HL-60 (cell line): ENCODE results near the gene DEDD.
A peak's percentile ranks its signal among the peaks of the same experiment; 100 is the strongest.

ENCODE experiments used
- DNase-seq, 2 experiments: peaks; one replicate each; pipeline ENCODE4 v3.0.0-alpha.2; 2010 to 2020; ENCODE audit warnings: low read depth in 1 of 2, low spot score in 1 of 2
- H3K27ac ChIP-seq: fragments of 250-450 bp; sonication (Bioruptor Pico); replicated peaks from 2 replicates; pipeline ENCODE4 v1.5.1; 2020; ENCODE audit warnings: mild to moderate bottlenecking, moderate library complexity
- H3K27me3 ChIP-seq: fragments of 250-450 bp; sonication (Bioruptor Pico); 2 replicates; pipeline ENCODE4 v1.5.1; 2021; ENCODE audit warnings: mild to moderate bottlenecking, moderate library complexity; ENCODE audit not compliant: insufficient read depth, poor library complexity, severe bottlenecking
- H3K4me3 ChIP-seq: replicated peaks from 2 replicates; pipeline ENCODE4 v1.5.1; 2011; ENCODE audit warnings: mild to moderate bottlenecking, control low read depth, low read length; ENCODE audit not compliant: insufficient read depth
- CTCF ChIP-seq: IDR thresholded peaks from one replicate; pipeline ENCODE4 v1.5.1; 2011; ENCODE audit warnings: low read length, control low read depth, inconsistent platforms; ENCODE audit not compliant: insufficient read depth
- GABPA ChIP-seq: IDR thresholded peaks from 2 replicates; pipeline ENCODE4 v1.6.1; 2012; ENCODE audit warnings: low read depth
- POLR2AphosphoS5 ChIP-seq: IDR thresholded peaks from 2 replicates; pipeline ENCODE4 v1.6.1; 2012; ENCODE audit warnings: low read depth
- REST ChIP-seq: IDR thresholded peaks from 2 replicates; pipeline ENCODE4 v1.6.1; 2012; ENCODE audit warnings: low read depth; ENCODE audit not compliant: insufficient replicate concordance
- SPI1 ChIP-seq: IDR thresholded peaks from 2 replicates; pipeline ENCODE4 v1.6.1; 2012; ENCODE audit warnings: low read depth, mild to moderate bottlenecking, borderline replicate concordance

The DEDD gene

GRCh38 chr1:161084597-161084988 lies 47.9 kb downstream of the DEDD start:
- H3K4me3 ChIP-seq = no peak overlapping the region
- H3K27ac ChIP-seq = no peak overlapping the region
- no peaks in the 10 kb centered on the region for H3K27me3 ChIP-seq
- DNase-seq = no peak
- TF ChIP-seq CTCF = no peak
- no peak for TF ChIP-seq GABPA
- TF ChIP-seq SPI1 = no peak
- TF ChIP-seq POLR2AphosphoS5 = no peak
- no peak for TF ChIP-seq REST

- DNase-seq = no peak
- Histone ChIP-seq H3K4me3 (no peak overlapping the region), H3K27ac (peak overlapping the region; percentile 36; the same call in 1 of the 2 replicates), H3K27me3 (no peaks in the 10 kb centered on the region)
- TF ChIP-seq REST (no peak), POLR2AphosphoS5 (no peak), SPI1 (no peak), CTCF (no peak), GABPA (no peak)
Observed at GRCh38 chr1:161083748-161084596, 48.5 kb downstream of the DEDD start.

- peak overlapping the region; percentile 36; the same call in 1 of the 2 replicates for H3K27ac ChIP-seq
- DNase-seq = peak; percentile 84 to 95
Observed at GRCh38 chr1:161082996-161083747, 49.3 kb downstream of the DEDD start.

More at GRCh38 chr1:161082996-161083747, 49.3 kb downstream of the DEDD start:
- TF ChIP-seq POLR2AphosphoS5 (peak; percentile 24; the same call in 1 of the 2 replicates), REST (no peak)
- Histone ChIP-seq H3K27me3 (no peaks in the 10 kb centered on the region), H3K4me3 (no peak overlapping the region)
